HG02973 (cell line): Measurements from ENCODE around the gene P2RX2.

Source experiments
- ATAC-seq: cut with Tn5 transposase; IDR thresholded peaks from one replicate; pipeline ENCODE4 v1.9.1; 2021; ENCODE audit warnings: moderate library complexity; ENCODE audit not compliant: unreplicated experiment

Gene P2RX2

GRCh38 chr12:132602572-132603239, 15.9 kb upstream of the P2RX2 start:
- no peak for ATAC-seq

- no peak for ATAC-seq
These were observed 15.1 kb upstream of the P2RX2 start for GRCh38 chr12:132603240-132604150.

- no peak for ATAC-seq
These were observed 14.4 kb upstream of the P2RX2 start for GRCh38 chr12:132604151-132604618.

- ATAC-seq: no peak
These were observed 13.7 kb upstream of the P2RX2 start for GRCh38 chr12:132604668-132605441.

DNA sequence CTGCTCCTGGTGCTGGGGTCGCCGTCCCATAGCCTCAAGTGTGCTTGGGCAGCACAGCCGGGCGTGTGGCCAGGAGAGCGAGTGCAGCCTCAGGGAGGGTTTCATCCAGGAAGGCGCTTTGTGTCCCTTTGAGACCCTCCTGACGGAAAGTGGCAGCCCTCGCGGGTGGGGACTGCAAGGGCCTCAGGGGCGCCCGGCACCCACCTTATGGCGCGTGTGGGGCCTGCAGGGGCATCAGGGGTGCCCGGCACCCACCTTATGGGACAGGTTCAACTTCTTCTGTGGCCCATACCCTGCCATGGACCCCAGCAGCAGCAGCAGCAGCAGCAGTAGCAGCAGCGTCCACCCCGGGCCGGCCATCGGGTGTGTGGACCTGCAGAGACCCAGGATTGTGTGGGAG, 12.7 kb upstream of the P2RX2 start:
- no peak for ATAC-seq

- ATAC-seq: no peak
These were observed 12.1 kb upstream of the P2RX2 start for GRCh38 chr12:132606466-132606865.

- no peak for ATAC-seq
These were observed 11.6 kb upstream of the P2RX2 start for GRCh38 chr12:132606927-132607326.

DNA sequence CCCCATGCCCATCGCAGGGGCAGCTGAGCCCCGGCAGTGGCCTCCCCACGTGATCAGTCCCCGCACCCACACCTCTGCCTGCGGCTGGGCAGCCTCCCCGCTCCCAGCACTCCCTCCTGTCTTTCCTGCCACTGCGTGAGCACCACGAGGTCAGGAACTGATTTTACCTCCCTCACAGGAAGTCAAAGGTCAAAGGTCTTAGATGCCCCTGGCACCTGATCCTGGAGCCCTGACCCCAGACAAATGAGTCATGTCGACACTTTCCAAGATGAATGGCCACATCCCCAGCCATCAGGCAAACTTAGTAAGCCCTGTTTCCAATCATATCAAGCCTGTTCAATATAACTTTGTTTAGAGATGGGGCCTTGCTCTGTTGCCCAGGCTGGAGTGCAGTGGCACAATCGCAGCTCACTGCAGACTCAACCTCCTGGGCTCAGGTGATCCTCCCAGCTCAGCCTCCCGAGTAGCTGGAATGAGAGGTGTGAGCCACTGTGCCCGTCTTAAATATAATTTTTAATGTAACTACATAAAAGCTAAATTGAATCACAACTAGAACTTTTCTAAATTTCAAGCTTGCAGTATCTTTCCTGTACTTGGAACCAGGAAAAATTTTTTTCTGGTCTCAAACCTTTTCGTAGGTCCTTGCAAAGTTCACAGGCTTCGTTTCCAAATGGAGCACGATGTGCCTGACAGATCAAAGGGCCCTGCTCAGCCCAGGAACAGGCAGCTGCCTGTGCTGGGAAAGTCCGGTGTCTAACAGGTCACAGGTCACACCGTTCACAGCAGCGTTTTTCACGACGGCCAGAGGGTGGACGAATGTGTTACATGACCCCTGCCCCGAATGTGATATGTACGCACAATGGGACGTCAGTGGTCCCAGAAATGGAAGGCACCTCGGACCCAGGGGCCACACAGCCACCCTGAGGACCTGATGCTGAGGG, 10.1 kb upstream of the P2RX2 start:
- ATAC-seq: no peak

DNA sequence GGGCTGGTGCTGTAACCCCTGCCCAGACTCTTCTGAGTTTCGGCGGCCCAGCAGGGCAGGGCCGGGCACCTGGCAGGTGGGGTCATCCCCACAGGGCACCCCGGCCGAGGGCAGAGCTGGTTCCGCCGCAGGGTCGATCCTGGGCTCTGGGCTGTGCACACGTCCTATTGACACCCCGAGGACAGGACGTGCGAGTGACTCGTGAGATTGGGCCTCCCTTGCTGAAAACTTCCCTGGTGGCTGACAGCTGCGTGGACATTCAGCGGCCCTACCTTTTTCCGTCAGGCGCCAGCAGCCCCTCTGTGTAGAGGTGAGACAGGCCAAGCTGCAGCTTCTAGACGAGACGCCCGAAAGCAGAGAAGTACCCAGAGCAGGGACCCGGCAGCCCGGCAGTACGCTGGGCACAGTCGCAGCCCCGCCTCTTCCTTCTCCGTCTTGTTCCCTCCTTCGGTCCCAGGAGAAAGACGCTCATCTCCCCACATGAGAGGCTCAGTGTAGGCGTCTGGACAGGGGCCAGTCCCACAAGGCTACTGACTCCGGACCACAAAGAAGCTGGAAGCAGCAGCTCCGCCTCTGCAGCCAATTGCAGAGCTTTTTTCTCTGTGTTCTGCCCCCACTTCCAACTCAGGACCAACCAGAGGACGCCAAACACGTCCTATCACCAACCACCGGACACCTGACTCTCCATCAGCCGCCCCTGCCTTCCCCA, 8.4 kb upstream of the P2RX2 start, which contains the start of gene LRCOL1:
Gene LRCOL1, minus strand, starts transcription at position 532 of the 709 bp plus-strand sequence. CDS start 4,331 bp downstream, outside the sequence.
- ATAC-seq: no peak

- ATAC-seq: no peak
These were observed 7.5 kb upstream of the P2RX2 start for GRCh38 chr12:132610866-132611602.

GRCh38 chr12:132611620-132612019, 7.0 kb upstream of the P2RX2 start:
- no peak for ATAC-seq

DNA sequence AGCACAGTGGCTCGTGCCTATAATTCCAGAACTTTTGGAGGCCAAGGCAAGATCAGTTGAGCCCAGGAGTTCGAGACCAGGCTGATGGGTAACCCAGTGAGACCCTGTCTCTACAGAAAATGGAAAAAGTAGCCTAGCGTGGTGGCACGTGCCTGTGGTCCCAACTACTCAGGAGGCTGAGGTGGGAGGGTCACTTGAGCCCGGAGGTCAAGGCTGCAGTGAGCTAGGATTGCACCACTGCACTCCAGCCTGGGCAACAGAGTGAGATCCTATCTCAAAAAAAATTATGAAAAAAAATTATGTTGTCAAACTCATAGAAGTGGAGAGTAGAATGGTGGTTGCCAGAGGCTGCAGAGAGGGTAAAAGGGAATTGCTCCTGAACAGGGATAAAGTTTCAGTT, 4.5 kb upstream of the P2RX2 start:
- no peak for ATAC-seq

DNA sequence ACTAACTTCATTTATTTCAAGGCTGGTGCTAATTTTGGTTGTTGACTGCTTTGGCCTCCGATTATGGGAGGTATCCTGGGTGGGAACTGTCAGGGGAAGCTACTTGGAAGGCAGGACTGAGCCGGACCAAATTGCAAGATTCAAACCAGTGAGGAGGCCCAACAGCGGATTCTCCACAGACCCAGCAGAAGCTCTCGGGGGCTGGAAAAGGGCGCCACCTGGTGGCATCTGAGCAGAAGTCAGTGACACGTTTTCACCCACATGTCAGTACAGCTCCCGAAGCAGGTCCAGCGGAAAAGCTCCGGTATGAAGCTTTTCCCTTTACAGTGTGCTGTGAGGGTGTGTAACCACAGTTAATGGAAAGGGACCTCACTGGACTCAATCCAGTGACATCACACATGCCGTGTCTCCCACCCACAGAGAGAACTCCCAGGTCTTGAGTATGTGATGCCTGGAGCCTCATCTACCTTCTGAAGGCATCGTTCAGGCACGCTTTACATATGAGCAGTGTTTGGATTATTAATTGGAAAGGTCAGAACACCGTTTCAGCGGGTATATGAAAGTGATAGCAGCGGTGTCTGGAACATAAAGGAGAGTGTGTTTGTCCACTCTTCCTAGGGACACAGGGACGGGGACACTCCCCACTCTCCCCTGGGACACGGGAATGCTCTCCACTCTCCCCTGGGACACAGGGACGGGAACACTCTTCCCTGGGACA, 3.6 kb upstream of the P2RX2 start:
- ATAC-seq: peak; percentile 69

DNA sequence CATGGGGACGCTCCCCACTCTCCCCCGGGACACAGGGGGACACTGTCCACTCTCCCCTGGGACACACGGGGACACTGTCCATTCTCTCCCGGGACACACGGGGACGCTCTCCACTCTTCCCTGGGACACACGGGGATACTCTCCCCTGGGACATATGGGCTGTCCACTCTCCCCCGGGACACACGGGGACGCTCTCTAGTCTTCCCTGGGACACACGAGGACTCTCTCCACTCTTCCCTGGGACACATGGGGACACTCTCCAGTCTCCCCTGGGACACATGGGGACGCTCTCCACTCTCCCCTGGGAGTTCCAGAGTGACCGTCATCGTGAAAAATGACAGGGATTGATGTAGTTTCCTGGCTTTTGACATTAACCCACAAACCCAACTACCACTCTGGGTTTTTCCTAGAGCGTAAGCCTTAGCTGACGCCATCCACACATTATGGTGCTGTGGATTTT, 3.0 kb upstream of the P2RX2 start:
- no peak for ATAC-seq

DNA sequence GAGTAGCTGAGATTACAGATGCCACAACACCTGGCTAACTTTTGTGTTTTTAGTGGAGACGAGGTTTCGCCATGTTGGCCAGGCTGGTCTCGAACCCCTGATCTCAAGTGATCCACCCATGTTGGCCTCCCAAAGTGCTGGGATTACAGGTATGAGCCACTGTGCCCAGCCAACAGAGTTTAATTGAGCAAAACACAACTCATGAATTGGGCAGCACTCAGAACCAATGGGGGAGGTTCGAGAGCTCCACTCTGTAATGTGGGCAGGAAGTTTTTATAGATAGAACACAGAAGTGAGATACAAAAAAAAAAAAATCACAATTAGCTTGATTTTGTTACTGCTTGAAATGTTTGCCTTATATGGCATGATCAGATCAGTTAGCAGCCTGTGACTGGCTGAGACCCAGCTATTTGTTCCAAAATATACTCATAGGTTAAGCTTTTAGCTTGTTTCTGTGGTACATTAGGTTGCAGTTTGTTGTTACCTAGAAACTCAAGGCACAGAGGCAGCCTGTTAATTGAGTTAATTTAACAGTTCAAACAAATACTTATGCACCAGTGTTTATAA, 1.4 kb upstream of the P2RX2 start:
- no peak for ATAC-seq

- ATAC-seq: no peak
These were observed 524 bp upstream of the P2RX2 start for GRCh38 chr12:132617822-132618682.

GRCh38 chr12:132619071-132619385, 452 bp downstream of the P2RX2 start:
- ATAC-seq: no peak
